Measurements from ENCODE around the gene ME1. TPM values are rescaled to one million over a fixed set of nuclear protein-coding genes. Genes with fewer than 3 reads are reported as not detected.
"Not testable (repeated sequence)": the region's sequence is repeated elsewhere in the genome, so short reads cannot be mapped to it uniquely, and the experiment has no call there.

The ME1 gene
- total RNA-seq, 1 experiment from 2014 or later, result 5.3 TPM

GRCh38 chr6:83362349-83362748, 68.5 kb downstream of the ME1 start:
- H3K4me1 Mint-ChIP-seq; ATAC-seq; H3K36me3 Mint-ChIP-seq; H3K27ac Mint-ChIP-seq; DNase-seq (ENCODE audit: low spot score); CTCF ChIA-PET; H3K27me3 Mint-ChIP-seq (ENCODE audit: low read depth); H3K4me3 Mint-ChIP-seq; POLR2A ChIA-PET: not testable (repeated sequence)
- H3K9me3 Mint-ChIP-seq, result peaks cover 25% of the 10 kb centered on the region

- H3K27ac Mint-ChIP-seq, result no peak overlapping the region
- no peaks in the 10 kb centered on the region for H3K27me3 Mint-ChIP-seq (ENCODE audit: low read depth)
- no peak overlapping the region for H3K4me3 Mint-ChIP-seq
- H3K4me1 Mint-ChIP-seq, result no peaks in the 10 kb centered on the region
- TF ChIP-seq ZNF416 (CRISPR knock-in tag; IDR thresholded peaks at IDR 0.05), result no peak
- no peak for TF ChIP-seq ATF3 (CRISPR knock-in tag; conservative IDR thresholded peaks at IDR 0.05)
- no peak for TF ChIP-seq PREB (CRISPR knock-in tag; IDR thresholded peaks at IDR 0.05; ENCODE audit: borderline replicate concordance)
- no peak for TF ChIP-seq AFF4 (CRISPR knock-in tag; IDR thresholded peaks at IDR 0.05; ENCODE audit: borderline replicate concordance)
- no peak for TF ChIP-seq SMAD3 (CRISPR knock-in tag; IDR thresholded peaks at IDR 0.05; ENCODE audit: borderline replicate concordance)
- no peak for TF ChIP-seq ZNF219 (CRISPR knock-in tag; IDR thresholded peaks at IDR 0.05; ENCODE audit: borderline replicate concordance)
- no peak for TF ChIP-seq CREB1 (CRISPR knock-in tag; IDR thresholded peaks at IDR 0.05)
- TF ChIP-seq NFE2L1 (CRISPR knock-in tag; IDR thresholded peaks at IDR 0.05), result no peak
- no peak for TF ChIP-seq CBFB (CRISPR knock-in tag; IDR thresholded peaks at IDR 0.05; ENCODE audit: low read depth)
- TF ChIP-seq ZMAT4 (CRISPR knock-in tag; IDR thresholded peaks at IDR 0.05), result no peak
- TF ChIP-seq ELF4 (CRISPR knock-in tag; IDR thresholded peaks at IDR 0.05; ENCODE audit: low read depth), result no peak
- no peak for TF ChIP-seq MLX (CRISPR knock-in tag; IDR thresholded peaks at IDR 0.05)
- TF ChIP-seq ZNF121 (CRISPR knock-in tag; IDR thresholded peaks at IDR 0.05), result no peak
- no peak for TF ChIP-seq USF2 (CRISPR knock-in tag; IDR thresholded peaks at IDR 0.05)
- no peak for TF ChIP-seq IRF1 (CRISPR knock-in tag; IDR thresholded peaks at IDR 0.05)
- no peak for TF ChIP-seq SOX15 (CRISPR knock-in tag; IDR thresholded peaks at IDR 0.05)
- H3K36me3 Mint-ChIP-seq, result peaks cover 9% of the 10 kb centered on the region
- no peak for DNase-seq (ENCODE audit: low spot score)
- no peak for ATAC-seq
- CTCF ChIA-PET, result no interaction called here
- POLR2A ChIA-PET, result no interaction called here
- peaks cover 25% of the 10 kb centered on the region for H3K9me3 Mint-ChIP-seq
Measured at GRCh38 chr6:83359638-83360037, 71.2 kb downstream of the ME1 start.
